Fibroblast of villous mesenchyme (primary cell): ENCODE data around the gene GPR183. TPM values are rescaled to one million over a fixed set of nuclear protein-coding genes. Genes with fewer than 3 reads are reported as not detected.

Source experiments
- DNase-seq: peaks from one replicate; pipeline ENCODE4 v3.0.0-alpha.2; 2010; ENCODE audit warnings: low read depth
- H3K4me3 ChIP-seq: 2 replicates; pipeline ENCODE4 v1.5.1; 2011; ENCODE audit warnings: low read depth, mild to moderate bottlenecking, low read length
- total RNA-seq: library from RNA; depleted of rRNA; stranded (reverse); fragments of >200 nt; gene quantifications from 2 replicates; pipeline ENCODE4 v1.2.3, GENCODE V29; 2012
- TF ChIP-seq, protein P1 (sequence below): IDR thresholded peaks from 2 replicates; pipeline ENCODE4 v1.5.1; 2012; ENCODE audit warnings: low read depth, mild to moderate bottlenecking, low read length; ENCODE audit not compliant: insufficient read depth

Gene GPR183
- total RNA-seq, 1 donor, result 0.86 TPM

DNA sequence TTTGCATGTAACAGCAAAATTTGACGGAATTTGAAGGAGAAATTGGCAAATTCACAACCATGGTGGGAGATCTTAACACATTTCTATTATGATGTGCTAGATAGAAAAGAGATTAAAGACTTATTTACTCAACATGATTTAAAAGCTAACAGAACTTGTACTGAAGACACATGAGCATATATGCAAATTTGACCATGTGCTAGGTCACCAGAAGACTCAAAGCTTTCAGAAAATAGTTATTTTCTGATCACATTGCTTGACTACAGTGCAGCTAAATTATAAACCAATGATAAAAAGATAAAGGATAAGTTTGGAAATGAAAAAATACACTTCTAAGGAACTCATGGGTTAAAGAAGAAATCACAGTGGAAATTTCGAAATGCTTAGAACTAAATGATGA, 9.1 kb downstream of the GPR183 start:
- no peak for DNase-seq
- TF ChIP-seq, protein P1, sequence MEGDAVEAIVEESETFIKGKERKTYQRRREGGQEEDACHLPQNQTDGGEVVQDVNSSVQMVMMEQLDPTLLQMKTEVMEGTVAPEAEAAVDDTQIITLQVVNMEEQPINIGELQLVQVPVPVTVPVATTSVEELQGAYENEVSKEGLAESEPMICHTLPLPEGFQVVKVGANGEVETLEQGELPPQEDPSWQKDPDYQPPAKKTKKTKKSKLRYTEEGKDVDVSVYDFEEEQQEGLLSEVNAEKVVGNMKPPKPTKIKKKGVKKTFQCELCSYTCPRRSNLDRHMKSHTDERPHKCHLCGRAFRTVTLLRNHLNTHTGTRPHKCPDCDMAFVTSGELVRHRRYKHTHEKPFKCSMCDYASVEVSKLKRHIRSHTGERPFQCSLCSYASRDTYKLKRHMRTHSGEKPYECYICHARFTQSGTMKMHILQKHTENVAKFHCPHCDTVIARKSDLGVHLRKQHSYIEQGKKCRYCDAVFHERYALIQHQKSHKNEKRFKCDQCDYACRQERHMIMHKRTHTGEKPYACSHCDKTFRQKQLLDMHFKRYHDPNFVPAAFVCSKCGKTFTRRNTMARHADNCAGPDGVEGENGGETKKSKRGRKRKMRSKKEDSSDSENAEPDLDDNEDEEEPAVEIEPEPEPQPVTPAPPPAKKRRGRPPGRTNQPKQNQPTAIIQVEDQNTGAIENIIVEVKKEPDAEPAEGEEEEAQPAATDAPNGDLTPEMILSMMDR, result no peak
- no peak overlapping the region for H3K4me3 ChIP-seq

DNA sequence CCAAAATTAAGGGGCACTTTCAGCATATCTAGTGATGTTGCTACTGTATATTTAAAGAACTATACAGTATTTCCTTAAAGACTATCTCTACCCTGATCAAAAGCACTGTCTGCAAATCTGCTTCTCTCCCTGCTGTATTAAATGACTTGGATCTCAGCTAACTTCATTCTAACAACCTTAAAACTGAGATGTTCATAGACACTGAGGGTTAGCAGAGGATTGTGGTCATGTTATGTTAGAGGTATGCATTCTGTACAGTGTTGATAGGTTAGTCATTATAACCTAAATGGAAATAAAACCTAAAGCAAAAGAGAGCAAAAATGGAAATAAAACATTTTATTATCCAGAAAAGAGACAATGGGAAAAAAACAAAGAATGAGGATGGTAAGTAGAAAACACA, 9.9 kb downstream of the GPR183 start:
- TF ChIP-seq, protein P1, result no peak

DNA sequence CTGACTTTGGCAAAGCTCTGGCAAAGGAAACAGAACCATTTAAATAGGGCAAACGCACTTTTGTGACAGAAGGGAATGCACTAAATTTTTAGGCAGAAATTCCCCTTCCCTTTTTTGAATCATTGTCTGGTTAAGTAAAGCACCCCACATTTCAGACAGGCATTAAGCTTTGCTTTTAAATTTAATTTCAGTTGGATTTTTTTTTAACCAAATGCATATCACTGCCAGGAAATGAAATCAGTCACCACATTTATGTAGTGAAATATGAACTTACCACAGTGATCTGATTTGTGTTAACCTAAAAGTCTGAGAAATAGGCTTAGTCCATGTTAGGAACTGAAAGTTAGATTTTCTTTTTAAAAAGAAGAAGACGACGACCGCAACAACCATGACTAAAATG, 10.8 kb downstream of the GPR183 start:
- H3K4me3 ChIP-seq, result no peak overlapping the region
- no peak for DNase-seq
- TF ChIP-seq, protein P1, result no peak

More for the DNA sequence above, 9.9 kb downstream of the GPR183 start:
- no peak overlapping the region for H3K4me3 ChIP-seq
- DNase-seq, result no peak

DNA sequence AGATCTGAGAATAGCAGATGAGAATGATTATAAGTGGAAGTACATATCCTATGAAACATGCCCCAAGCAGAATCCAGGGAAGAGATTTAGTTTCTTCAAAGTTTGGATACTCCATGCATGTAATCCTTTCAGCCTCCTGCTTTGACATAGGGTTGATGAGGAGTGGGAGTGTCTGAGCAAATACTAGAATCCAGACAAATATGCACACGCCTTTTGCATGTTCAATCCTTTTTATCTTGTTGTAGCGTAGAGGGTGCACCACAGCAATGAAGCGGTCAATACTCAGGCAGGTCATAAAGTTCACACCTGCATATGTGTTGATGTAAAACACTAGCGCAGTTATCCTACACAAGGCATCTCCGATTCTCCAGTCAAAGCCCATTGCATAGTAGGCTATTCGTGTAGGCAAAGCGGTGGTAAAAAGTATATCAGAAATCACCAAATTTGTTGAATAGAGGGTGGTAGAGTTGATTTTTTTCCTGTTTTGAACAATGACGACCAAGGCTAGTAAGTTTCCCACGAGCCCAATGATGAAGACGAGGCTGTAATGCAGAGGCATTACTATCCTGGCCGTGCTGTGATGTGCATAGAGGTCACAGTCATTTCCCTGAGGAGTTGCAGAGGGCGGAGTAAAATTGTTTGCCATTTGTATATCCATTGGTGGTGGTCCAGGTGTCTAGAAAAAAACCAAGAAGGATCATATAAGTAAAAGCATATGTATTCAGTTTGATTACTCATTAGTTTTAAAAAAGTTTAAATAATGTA, 11.5 kb downstream of the GPR183 start:
- TF ChIP-seq, protein P1, result no peak
- no peak overlapping the region for H3K4me3 ChIP-seq
- DNase-seq, result no peak

DNA sequence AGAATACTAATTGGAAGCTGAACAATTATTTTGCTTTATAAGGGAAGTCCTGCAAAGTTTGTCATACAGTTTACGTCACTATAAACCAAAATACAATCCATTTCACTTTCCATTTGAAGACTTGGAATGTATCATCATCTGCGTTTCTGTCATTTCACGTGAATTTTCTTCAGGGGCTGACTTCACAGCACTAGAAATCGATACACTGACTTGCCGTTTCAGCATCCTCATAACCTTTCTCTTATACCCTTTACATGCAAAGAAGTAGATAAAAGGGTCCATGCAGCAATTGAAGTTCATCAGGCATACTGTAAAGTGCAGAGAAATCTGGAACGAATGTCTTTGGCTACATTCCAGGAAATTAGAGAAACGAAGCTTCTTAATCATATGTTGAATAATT, 12.2 kb downstream of the GPR183 start:
- TF ChIP-seq, protein P1, result no peak
- DNase-seq, result no peak
- no peak overlapping the region for H3K4me3 ChIP-seq

DNA sequence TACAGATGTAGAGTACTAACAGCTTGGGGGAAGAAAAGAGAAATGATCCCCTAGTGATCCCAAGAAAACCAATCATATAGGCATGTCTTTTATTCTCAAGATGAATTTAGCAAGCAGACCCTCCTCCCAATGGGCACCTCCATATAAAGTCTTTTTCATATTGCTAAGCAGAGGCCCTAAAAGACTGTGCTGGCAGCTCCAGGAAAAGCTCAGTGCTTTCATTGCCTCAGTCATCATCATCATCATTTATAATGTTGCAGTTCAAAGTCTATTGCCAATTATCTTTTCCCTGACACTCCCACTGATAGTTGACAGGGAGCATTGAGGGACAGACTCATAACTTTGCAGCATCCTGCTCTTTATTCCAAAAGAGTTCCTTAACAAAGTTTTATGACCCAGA, 13.0 kb downstream of the GPR183 start:
- no peak overlapping the region for H3K4me3 ChIP-seq
- TF ChIP-seq, protein P1, result no peak
- DNase-seq, result no peak

DNA sequence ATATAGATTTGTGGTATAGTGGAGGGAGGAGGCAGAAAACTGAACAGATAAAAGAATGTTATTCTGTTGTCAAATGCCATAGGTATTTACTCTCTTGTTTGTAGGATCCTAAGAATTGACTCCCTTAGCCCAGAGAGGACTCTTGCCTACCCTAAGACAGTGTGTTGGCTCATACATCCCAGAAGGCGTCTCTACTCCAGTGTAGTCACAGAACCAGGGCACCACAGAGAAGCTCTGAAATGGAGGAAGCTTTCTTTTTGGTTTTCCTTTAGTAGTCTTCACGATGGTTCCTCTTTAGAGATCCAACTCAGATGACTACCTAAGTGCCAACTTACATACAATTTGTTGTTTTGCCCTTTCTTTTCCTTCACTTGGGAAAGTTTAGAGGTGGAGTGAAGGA, 14.0 kb downstream of the GPR183 start:
- H3K4me3 ChIP-seq, result no peak overlapping the region
- no peak for DNase-seq
- TF ChIP-seq, protein P1, result no peak
